ENCODE results near the gene ERG.

GRCh38 chr21:38356883-38357625 lies 141.2 kb downstream of the ERG start:
- TF ChIP-seq CTCF (conservative IDR thresholded peaks at IDR 0.05; ENCODE audit: low read length) (no peak), EZH2phosphoT487 (IDR thresholded peaks at IDR 0.05; ENCODE audit: borderline replicate concordance) (no peak)
